GM12865 (cell line): ENCODE measurements around the gene SUPT16H.
"Not testable (repeated sequence)": the region's sequence is repeated elsewhere in the genome, so short reads cannot be mapped to it uniquely, and the experiment has no call there.

ENCODE experiments used
- DNase-seq: peaks from one replicate; pipeline ENCODE4 v3.0.0; 2010; ENCODE audit warnings: low read depth
- H3K4me3 ChIP-seq: 2 replicates; pipeline ENCODE4 v1.5.1; 2011; ENCODE audit warnings: mild to moderate bottlenecking, low read depth, low read length, control low read depth
- CTCF ChIP-seq: IDR thresholded peaks from 2 replicates; pipeline ENCODE4 v1.5.1; 2011; ENCODE audit warnings: low read length, control low read depth, low read depth, inconsistent platforms; ENCODE audit not compliant: insufficient read depth; ENCODE audit errors: missing control alignments

The SUPT16H gene

GRCh38 chr14:21308132-21308478 lies 75.7 kb downstream of the SUPT16H start:
- TF ChIP-seq CTCF, result no peak
- peak; percentile 44 for DNase-seq
- H3K4me3 ChIP-seq, result peak overlapping the region; percentile 38

DNA sequence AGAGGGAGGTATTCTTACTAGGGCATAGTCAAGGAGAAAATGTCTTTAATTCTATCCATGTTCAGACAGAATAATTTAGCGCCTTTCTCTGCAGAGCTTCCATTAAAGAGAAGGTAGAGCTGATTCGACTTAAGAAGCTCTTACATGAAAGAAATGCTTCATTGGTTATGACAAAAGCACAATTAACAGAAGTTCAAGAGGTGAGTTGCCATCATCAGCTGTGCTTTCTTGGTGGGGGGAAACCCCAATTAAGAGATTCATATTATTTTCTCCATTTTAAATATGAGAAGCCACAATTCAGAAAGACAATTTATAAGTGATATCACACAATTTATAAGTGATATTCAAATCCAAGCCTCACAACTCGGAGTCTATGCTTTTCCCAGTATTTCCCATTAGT lies 76.2 kb downstream of the SUPT16H start:
- no peak for TF ChIP-seq CTCF
- peak overlapping the region; percentile 38; the same call in 1 of the 2 replicates for H3K4me3 ChIP-seq
- no peak for DNase-seq

DNA sequence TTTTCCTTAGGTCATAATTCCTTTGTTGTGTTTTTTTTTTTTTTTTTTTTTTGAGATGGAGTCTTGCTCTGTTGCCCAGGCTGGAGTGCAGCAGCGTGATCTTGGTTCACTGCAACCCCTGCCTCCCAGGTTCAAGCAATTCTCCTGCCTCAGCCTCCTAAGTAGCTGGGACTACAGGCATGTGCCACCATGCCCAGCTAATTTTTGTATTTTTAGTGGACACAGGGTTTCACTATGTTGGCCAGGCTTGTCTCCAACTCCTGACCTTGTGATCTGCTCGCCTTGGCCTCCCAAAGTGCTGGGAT lies 81.0 kb downstream of the SUPT16H start:
- not testable (repeated sequence) for DNase-seq, H3K4me3 ChIP-seq

- TF ChIP-seq CTCF, result no peak
- DNase-seq, result peak; percentile 30
- no peak overlapping the region for H3K4me3 ChIP-seq
Measured at GRCh38 chr14:21302013-21302835, 81.6 kb downstream of the SUPT16H start.
